Prostate gland (tissue), 2 donors: ENCODE data around the gene ADGRB3.

ENCODE experiments used
- POLR2A ChIP-seq: fragments of 450-650 bp; IDR thresholded peaks from one replicate; pipeline ENCODE4 v1.6.1; 2016; ENCODE audit warnings: antibody characterized with exemption, mild to moderate bottlenecking
- TF ChIP-seq, protein P1 (sequence below), 4 experiments: fragments of 200-600 bp in 2 of 4; fragments of 450-650 bp in 2 of 4; sonication (generic) in 2 of 4; IDR thresholded peaks; 1 replicate in 3 of 4; 2 replicates in 1 of 4; pipeline ENCODE4 v1.5.1; 2016 to 2019; ENCODE audit warnings: antibody characterized with exemption in 4 of 4, mild to moderate bottlenecking in 2 of 4, moderate library complexity in 2 of 4

DNA sequence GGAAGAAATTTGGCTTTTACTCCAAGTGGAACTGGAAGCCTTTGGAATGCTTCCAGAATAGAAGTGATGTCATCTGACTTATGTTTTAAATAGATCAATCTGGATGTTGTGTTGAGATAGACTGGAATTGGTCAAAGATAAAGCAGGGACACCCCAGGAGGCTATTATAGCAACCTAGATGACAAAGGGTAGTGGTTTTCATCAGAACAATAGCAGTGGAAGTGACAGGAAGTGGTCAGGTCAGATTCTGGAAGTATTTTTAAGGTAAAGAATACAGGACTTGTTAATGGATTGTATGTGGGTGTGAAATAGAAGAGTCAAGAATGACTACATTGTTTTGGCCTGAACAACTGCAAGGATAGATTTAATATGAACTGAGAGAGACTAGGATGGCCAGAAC, 191.4 kb downstream of the ADGRB3 start:
- TF ChIP-seq, protein P1, sequence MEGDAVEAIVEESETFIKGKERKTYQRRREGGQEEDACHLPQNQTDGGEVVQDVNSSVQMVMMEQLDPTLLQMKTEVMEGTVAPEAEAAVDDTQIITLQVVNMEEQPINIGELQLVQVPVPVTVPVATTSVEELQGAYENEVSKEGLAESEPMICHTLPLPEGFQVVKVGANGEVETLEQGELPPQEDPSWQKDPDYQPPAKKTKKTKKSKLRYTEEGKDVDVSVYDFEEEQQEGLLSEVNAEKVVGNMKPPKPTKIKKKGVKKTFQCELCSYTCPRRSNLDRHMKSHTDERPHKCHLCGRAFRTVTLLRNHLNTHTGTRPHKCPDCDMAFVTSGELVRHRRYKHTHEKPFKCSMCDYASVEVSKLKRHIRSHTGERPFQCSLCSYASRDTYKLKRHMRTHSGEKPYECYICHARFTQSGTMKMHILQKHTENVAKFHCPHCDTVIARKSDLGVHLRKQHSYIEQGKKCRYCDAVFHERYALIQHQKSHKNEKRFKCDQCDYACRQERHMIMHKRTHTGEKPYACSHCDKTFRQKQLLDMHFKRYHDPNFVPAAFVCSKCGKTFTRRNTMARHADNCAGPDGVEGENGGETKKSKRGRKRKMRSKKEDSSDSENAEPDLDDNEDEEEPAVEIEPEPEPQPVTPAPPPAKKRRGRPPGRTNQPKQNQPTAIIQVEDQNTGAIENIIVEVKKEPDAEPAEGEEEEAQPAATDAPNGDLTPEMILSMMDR (IDR thresholded peaks at IDR 0.05), result no peak
- TF ChIP-seq POLR2A, result no peak
